GM11168 (cell line): ENCODE results near the gene DRAM2.

Experiments
- in situ Hi-C: fragments of 300-500 bp; cut with MboI; formaldehyde crosslinking; loops from one replicate; pipeline ENCODE4 v1.12.0; 2022; ENCODE audit warnings: low sequenced_read_pairs; ENCODE audit not compliant: unreplicated experiment

Gene DRAM2

DNA sequence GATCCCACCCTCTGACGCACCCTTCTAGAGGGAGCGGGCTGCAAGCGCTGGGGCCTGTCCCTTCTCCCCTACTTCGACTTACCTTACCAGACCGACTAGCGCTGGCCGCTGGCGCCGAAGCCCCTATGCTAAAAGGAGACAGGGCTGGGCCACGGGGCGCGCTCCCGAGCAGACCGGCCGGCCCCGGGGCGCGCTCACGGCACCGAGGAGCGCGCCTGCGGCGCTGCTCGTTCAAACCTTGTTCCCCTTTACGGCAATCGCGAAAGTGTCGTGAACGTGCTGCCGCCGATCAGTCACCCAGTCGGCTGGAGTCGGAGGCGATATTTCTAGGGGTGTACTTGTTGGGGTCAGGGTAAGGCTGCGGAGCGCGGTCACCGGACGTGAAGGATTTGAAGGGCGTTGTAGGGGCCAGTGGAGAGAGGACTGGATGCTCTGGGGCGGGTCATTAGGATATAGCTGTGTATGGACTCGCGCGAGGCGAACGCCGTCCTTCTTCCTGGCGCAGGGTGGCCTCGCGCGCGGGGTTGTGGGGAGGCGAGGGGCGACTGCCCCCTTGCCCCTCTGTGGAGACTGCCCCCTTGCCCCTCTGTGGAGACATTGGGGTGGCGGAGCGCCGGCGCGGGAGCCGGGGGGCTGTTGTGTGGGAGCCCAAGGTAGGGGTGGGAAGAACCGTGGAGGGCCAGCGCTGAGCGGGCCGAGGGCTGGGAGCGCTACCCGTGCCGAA, at the start of gene DRAM2, which contains the start of gene CEPT1:
Gene DRAM2 (minus strand): TSS at position 138 of the 724 bp plus-strand sequence. CDS start 8,539 bp downstream, outside the sequence.
Gene CEPT1 (plus strand): TSS at position 268 of the 724 bp plus-strand sequence. CDS start 7,492 bp downstream, outside the sequence.
- in situ Hi-C loops, result loop anchor here (5.0 kb wide), 1 partner anchor 82 kb away; no protein-coding TSS in a partner anchor

- in situ Hi-C loops, result no loop called here
Observed at GRCh38 chr1:111184663-111185062, 44.8 kb upstream of the DRAM2 start.

DNA sequence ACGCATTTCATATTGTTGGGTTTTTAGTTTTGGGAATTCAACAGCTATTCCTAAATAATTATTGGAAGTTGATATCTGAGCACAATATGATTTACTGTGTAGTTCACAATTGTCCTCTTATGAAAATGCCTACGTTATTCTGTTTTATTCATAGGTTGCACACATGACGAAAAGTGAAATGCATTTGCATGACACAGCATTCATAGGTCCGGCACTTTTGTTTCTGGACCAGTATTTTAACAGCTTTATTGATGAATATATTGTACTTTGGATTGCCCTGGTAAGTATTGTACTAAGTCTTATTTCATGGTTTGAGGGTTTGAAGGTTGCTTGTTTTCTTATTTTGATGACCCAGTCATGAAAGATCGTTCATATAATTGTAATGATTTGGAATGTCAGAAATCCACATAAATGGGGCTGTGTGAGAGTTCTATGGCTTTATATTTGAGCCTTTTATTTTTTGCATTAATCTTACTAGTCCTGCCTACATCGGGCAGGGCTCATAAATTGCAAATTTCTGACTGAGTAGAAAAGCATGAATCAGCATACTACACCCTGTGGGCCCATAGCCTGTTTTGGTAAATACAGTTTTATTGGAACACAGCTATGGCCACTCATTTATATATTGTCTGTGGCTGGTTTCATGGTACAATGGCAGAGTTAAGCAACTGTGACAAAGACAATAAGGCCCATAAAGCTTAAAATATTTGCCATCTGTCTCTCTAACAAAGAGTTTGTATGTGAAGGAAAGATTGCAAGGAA, 43.6 kb upstream of the DRAM2 start:
- in situ Hi-C loops, result no loop called here

DNA sequence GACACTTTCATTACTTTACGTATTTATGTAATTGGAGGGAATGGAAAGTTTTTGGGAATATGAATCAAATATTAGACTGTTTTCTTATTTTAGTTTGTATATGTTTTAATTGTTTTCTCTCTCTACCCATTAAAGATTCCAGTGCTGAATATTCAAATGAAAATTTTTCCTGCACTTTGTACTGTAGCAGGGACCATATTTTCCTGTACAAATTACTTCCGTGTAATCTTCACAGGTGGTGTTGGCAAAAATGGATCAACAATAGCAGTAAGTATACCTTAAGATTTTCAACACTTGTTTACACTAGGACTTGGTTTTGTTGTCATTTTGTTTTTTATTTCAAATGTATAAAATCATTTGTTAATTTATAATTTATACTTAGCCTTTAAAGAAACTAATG, 42.2 kb upstream of the DRAM2 start:
- in situ Hi-C loops, result no loop called here

DNA sequence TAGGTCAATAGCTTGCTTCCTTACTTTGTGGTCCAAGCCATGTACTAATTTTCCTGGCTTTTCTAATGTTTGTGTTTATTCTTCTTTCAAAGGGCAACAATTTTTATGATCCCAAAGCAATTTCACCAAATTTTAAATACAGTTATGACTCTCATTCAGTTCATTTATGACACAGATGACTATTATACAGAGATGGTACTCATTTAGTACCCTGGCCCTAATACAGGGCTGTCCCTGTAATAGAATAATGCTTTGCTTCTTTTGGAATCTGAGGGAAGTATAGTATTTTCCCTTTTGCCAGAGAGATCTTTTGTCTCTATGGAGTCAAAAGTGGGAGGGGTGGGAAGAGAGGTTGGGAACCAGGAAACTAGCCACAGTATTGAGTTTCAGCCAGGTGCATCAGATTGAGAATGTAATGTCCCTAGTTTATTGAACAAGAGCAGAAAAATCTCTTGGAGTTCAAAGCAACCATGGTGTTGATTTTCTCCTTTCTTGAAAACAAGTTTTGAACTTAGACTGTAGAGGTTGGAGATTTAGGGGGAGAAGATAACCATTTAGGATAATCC, 40.2 kb upstream of the DRAM2 start:
- in situ Hi-C loops, result no loop called here

- in situ Hi-C loops, result no loop called here
Observed at GRCh38 chr1:111176678-111177077, 36.8 kb upstream of the DRAM2 start.

DNA sequence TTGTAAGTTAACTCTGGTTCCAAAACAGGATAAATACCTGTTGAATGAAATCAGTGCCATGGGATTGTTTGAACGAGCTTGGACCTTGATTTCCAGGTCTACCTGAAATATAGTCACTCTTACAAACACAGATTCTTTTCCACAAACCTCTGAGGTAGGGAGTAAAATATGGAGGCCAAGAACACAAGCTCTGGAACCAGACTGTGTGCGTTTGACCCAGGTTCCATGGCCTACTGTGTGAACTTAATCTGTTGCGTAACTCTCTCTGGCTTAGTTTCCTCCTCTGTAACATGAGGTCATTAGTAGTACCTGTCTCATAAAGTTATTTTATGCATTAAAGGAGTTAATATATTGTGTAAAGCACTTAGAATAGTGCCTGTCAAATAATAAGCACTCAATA, 35.5 kb upstream of the DRAM2 start:
- in situ Hi-C loops, result no loop called here

GRCh38 chr1:111174070-111174469, 34.2 kb upstream of the DRAM2 start:
- in situ Hi-C loops, result no loop called here

- in situ Hi-C loops, result no loop called here
Observed at GRCh38 chr1:111172463-111172862, 32.6 kb upstream of the DRAM2 start.

DNA sequence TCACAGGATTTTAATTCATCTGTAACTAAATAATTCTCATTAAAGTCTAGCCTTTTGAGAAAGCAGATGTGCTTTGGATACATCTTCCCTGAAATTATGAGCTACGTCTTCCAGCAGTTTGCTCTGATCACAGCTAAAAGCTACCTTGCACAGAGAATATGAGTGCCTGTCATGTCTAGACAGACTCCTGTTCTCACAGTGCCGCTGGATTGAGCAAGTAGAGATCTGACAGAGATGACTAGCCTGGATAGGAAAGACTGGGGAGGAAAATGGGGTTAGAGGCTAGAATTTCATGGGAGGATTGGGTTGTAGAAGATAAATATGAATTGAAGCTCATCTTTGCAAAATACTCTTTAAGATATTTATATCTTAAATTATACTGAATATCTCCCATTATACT, 24.3 kb upstream of the DRAM2 start:
- in situ Hi-C loops, result no loop called here

GRCh38 chr1:111163363-111163762, 23.5 kb upstream of the DRAM2 start:
- in situ Hi-C loops, result no loop called here

DNA sequence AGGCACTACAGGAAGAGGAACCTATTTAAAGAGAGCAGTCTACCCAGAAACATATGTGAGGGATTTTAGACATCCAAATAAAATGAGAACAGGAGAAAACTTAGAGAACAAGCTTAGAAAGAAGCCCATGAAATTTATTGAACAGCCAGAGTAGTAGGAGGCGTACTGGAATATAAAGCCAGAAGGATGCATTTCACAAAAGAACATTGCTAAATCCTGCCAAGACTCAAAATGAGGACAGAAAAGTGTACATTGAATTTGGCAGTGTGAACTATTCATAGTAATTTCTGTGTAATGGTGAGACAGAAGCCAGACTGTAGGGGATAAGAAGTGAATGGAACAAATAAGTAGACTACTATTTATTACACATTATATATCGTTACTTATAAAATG, 22.6 kb upstream of the DRAM2 start:
- in situ Hi-C loops, result no loop called here

DNA sequence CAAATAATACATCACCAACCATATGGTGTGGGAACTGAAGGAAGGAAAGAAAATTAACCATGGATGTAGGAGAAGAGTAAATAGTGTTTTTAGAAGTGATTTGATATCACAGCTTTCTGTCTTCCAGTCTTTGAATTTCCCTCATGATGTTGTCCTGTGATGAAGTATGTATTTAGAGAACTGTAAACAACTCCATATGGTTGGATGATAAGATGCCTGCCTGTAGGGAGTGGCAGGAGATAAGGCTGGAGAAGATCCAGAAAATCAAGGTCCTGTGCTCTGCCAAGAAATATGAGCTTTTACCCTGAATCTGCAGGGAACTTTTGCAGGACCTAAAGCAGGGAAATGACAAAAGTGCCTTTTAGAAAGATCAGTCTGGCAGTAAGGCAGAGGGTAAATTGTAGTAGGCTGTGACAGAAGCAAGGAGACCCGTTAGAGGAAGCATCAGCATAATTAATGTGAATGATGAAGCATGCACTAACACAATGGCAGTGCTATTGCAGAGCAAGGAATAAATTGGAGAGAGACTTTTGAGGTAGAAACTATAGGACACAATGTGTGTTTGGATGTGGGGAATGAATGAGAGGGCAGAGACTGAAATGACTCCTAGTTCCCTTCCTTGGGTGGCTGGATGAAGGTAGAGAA, 22.1 kb upstream of the DRAM2 start:
- in situ Hi-C loops, result no loop called here

DNA sequence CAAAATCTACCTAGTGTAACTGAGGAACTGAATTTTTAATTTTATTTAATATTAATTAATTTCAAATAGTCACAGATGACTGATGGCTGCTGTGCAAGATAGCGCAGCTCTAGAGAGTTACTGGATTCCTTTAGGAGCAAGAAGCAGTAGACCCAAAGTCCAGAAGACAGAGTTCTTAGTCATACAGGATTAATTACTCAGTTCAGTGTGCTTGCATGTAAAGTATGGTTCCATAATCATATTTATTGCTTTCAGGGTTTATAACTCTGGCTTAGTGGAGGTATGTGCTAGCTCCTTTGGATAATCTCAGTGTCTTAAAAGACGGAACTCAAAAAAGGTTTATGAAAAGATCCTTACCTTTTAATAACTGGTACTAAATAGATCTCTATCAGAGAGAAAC, 17.5 kb upstream of the DRAM2 start:
- in situ Hi-C loops, result no loop called here

DNA sequence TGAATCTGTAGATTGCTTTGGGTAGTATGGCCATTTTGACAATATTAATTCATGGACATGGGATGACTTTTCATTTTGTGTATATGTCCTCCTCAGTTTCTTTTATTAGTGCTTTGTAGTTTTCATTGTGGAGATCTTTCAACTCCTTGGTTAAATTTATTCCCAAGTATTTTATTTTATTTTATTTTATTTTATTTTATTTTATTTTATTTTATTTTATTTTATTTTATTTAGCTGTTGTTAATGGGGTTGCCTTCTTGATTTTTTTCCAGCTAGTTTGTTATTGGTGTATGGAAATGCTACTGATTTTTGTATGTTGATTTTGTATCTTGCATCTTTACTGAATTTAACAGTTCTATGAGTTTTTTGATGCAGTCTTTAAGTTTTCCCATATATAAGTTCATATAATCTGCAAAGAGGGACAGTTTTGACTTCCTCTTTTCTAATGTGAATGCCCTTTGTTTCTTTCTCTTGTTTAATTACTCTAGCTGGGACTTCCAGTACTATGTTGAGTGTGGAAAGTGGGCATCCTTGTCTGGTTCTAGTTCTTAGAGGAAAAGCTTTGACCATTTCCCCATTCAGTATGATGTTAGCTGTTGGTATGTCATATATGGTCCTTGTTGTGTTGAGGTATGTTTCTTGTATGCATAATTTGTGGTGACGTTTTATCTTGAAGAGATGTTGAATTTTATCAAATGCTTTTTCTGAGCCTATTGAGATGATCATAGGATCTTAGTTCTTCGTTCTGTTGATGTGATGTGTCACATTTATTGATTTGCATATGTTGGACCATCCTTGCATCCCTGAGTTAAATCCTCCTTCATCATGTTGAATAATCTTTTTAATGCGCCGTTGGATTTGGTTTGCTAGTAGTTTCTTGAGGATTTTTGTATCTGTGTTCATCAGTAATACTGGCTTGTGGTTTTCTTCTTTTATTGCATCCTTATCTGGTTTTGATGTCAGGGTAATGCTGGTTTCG, 14.4 kb upstream of the DRAM2 start:
- in situ Hi-C loops, result no loop called here

- in situ Hi-C loops, result no loop called here
Observed at GRCh38 chr1:111151838-111152237, 11.9 kb upstream of the DRAM2 start.

GRCh38 chr1:111148376-111148881, 8.5 kb upstream of the DRAM2 start:
- in situ Hi-C loops, result no loop called here

DNA sequence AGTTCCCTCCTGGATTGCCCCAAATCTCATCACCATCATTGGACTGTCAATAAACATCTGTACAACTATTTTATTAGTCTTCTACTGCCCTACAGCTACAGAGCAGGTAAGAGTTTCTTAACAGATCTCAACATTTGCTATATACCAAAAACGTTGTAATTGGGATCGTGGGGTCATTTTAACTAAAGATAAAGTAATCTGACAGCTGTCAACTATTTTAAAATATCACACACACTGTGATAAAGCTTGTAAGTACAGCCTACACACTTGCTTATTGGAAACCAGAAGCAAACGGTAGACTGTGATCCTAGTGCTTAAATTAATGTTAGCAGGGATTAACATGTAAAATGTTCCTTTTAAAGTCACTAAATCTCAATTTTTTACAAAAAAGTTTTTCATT, 8.1 kb upstream of the DRAM2 start:
- in situ Hi-C loops, result no loop called here

- in situ Hi-C loops, result no loop called here
Observed at GRCh38 chr1:111145963-111146768, 6.3 kb upstream of the DRAM2 start.
